ENCODE data around the gene POTEC.
"Not testable (repeated sequence)": the region's sequence is repeated elsewhere in the genome, so short reads cannot be mapped to it uniquely, and the experiment has no call there.

Gene POTEC

GRCh38 chr18:14543446-14543964, at the start of gene POTEC:
TSS of gene POTEC (minus strand) at chr18:14543600. CDS start at chr18:14543146, 454 bp downstream.
- not testable (repeated sequence) for DNase-seq

GRCh38 chr18:14577971-14578370, 34.6 kb upstream of the POTEC start:
- DNase-seq = no peak

- not testable (repeated sequence) for DNase-seq
These were observed 16.1 kb upstream of the POTEC start for GRCh38 chr18:14559502-14559901.

GRCh38 chr18:14531659-14532058, 11.7 kb downstream of the POTEC start:
- not testable (repeated sequence) for DNase-seq

- not testable (repeated sequence) for DNase-seq
These were observed 32.7 kb downstream of the POTEC start for GRCh38 chr18:14510707-14511106.

GRCh38 chr18:14503691-14504090, 39.7 kb downstream of the POTEC start:
- not testable (repeated sequence) for DNase-seq

- DNase-seq = not testable (repeated sequence)
These were observed 41.5 kb downstream of the POTEC start for GRCh38 chr18:14501894-14502293.

- not testable (repeated sequence) for DNase-seq
These were observed 54.0 kb downstream of the POTEC start for GRCh38 chr18:14489256-14490014.

- not testable (repeated sequence) for DNase-seq
These were observed 54.6 kb downstream of the POTEC start for GRCh38 chr18:14488789-14489188.

GRCh38 chr18:14486926-14487580, 56.3 kb downstream of the POTEC start:
- DNase-seq = not testable (repeated sequence)

GRCh38 chr18:14479076-14479475, 64.3 kb downstream of the POTEC start:
- DNase-seq = not testable (repeated sequence)

GRCh38 chr18:14475520-14475919, 67.9 kb downstream of the POTEC start:
- not testable (repeated sequence) for DNase-seq

GRCh38 chr18:14474752-14475151, 68.6 kb downstream of the POTEC start:
- DNase-seq = not testable (repeated sequence)

- DNase-seq = not testable (repeated sequence)
These were observed 69.2 kb downstream of the POTEC start for GRCh38 chr18:14474007-14474720.

GRCh38 chr18:14473250-14474006, 70.0 kb downstream of the POTEC start:
- not testable (repeated sequence) for DNase-seq

- DNase-seq = not testable (repeated sequence)
These were observed 72.1 kb downstream of the POTEC start for GRCh38 chr18:14471286-14471685.

GRCh38 chr18:14470446-14470845, 73.0 kb downstream of the POTEC start:
- not testable (repeated sequence) for DNase-seq

GRCh38 chr18:14470046-14470445, 73.4 kb downstream of the POTEC start:
- not testable (repeated sequence) for DNase-seq

- DNase-seq = not testable (repeated sequence)
These were observed 77.4 kb downstream of the POTEC start for GRCh38 chr18:14465989-14466388.
